Measurements from ENCODE around the gene OR10J1. TPM values are rescaled to one million over a fixed set of nuclear protein-coding genes. Genes with fewer than 3 reads are reported as not detected.
"Not testable (repeated sequence)": the region's sequence is repeated elsewhere in the genome, so short reads cannot be mapped to it uniquely, and the experiment has no call there.

OR10J1 gene
- total RNA-seq, 4 donors from 2014 or later = not detected

DNA sequence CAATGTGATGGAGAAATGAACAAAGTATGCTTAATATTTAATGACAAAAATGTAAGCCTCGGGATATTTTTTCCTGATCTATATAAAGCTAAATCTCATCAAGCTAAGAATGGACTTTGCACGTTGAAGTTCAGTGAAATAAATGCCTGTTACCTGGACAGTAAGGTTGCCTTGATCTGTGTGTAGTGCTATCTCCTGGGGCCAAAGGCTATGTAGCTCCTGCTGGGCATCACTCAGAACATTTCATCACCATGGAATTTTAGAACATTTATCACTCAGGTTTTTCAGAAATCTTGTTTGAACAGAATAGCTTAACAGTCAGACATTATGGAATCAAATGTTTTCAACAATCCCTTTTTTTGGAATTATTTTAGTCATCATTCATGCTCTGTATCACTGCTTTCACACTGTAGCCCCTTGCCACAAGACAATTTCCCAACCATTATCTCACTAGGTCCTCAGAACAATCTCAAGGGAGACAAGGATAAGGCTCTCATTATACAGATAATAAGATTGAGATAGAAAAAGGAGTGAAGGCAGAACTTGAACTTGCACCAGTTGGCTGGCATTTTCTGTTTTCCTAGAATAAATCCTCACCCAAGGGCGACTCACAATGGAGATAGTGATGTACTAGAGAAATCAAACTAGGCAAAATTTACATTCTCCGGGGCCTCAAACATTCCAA lies 3.7 kb downstream of the OR10J1 start:
- no peak for TF ChIP-seq POLR2A (IDR thresholded peaks at IDR 0.05)
- TF ChIP-seq, protein P1, sequence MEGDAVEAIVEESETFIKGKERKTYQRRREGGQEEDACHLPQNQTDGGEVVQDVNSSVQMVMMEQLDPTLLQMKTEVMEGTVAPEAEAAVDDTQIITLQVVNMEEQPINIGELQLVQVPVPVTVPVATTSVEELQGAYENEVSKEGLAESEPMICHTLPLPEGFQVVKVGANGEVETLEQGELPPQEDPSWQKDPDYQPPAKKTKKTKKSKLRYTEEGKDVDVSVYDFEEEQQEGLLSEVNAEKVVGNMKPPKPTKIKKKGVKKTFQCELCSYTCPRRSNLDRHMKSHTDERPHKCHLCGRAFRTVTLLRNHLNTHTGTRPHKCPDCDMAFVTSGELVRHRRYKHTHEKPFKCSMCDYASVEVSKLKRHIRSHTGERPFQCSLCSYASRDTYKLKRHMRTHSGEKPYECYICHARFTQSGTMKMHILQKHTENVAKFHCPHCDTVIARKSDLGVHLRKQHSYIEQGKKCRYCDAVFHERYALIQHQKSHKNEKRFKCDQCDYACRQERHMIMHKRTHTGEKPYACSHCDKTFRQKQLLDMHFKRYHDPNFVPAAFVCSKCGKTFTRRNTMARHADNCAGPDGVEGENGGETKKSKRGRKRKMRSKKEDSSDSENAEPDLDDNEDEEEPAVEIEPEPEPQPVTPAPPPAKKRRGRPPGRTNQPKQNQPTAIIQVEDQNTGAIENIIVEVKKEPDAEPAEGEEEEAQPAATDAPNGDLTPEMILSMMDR (IDR thresholded peaks at IDR 0.05) = no peak
- WGBS, 2 donors = 47 to 68% methylated on average over 4 of the region's 4 CpGs
- no peak overlapping the region for H3K4me3 ChIP-seq (ENCODE audit: low read depth, poor library complexity, severe bottlenecking)
- intact Hi-C loops (cut with DNase I; ENCODE audit: low total_unique reads) = no loop called here
- DNase-seq (ENCODE audit: low spot score in 2 of 2) = no peak

DNA sequence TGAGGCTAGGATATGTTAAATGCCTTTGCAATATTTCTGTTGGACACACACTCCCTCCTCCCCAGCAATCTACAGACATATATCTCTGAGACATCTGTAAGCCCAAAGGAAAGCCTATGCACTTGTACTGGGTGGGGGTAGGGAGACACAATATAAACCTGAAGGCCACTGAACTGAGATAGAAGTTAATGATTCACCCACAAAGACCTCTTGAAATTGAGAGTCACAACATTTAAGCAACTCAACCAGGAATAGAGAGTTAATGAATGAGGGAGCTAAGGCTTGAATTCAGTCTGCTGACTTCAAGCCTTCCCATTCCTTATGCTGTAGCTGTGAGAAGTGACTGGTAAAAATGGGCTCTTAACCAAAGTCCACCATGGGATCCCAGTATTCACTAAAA lies 5.0 kb downstream of the OR10J1 start:
- H3K4me3 ChIP-seq (ENCODE audit: low read depth, poor library complexity, severe bottlenecking) = no peak overlapping the region
- intact Hi-C loops (cut with DNase I; ENCODE audit: low total_unique reads) = no loop called here
- TF ChIP-seq, protein P1 (IDR thresholded peaks at IDR 0.05) = no peak
- no peak for TF ChIP-seq POLR2A (IDR thresholded peaks at IDR 0.05)
- no peak for DNase-seq (ENCODE audit: low spot score in 2 of 2)

DNA sequence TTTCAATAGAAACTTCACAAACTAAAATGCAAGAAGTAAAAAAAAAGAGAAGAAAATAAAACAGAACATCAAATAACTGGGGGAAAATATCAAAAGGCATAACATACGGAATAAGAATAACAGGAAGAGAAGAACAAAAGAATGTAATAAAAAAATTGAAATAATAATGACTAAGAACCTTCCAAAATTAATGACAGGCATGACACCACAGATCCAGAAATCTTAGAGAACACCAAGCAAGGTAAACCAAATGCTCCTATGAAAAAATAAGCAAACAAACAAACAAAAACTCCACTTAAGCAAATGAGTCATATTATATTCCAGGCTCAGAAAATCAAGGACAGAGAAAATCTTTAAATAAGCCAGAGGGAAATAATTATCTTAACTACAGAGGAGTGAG lies 8.7 kb downstream of the OR10J1 start:
- TF ChIP-seq, protein P1 (IDR thresholded peaks at IDR 0.05) = no peak
- TF ChIP-seq POLR2A (IDR thresholded peaks at IDR 0.05) = no peak
- DNase-seq (ENCODE audit: low spot score in 2 of 2) = no peak
- no peak overlapping the region for H3K4me3 ChIP-seq (ENCODE audit: low read depth, poor library complexity, severe bottlenecking)
- 66 to 70% methylated on average over 1 of the region's 1 CpG for WGBS, 2 donors
- intact Hi-C loops (cut with DNase I; ENCODE audit: low total_unique reads) = no loop called here

DNA sequence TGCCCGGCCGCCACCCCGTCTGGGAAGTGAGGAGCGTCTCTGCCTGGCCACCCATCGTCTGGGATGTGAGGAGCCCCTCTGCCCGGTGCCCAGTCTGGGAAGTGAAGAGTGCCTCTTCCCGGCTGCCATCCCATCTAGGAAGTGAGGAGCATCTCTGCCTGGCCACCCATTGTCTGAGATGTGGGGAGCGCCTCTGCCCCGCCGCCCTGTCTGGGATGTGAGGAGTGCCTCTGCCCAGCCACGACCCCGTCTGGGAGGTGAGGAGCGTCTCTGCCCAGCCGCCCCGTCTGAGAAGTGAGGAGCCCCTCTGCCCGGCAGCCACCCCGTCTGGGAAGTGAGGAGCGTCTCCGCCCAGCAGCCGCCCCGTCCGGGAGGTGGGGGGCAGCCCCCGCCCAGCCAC lies 10.1 kb downstream of the OR10J1 start:
- H3K4me3 ChIP-seq (ENCODE audit: low read depth, poor library complexity, severe bottlenecking); intact Hi-C loops (cut with DNase I; ENCODE audit: low total_unique reads); DNase-seq (ENCODE audit: low spot score in 2 of 2): not testable (repeated sequence)
- no CpG with 5 or more reads among the region's 23 CpGs for WGBS, 2 donors

DNA sequence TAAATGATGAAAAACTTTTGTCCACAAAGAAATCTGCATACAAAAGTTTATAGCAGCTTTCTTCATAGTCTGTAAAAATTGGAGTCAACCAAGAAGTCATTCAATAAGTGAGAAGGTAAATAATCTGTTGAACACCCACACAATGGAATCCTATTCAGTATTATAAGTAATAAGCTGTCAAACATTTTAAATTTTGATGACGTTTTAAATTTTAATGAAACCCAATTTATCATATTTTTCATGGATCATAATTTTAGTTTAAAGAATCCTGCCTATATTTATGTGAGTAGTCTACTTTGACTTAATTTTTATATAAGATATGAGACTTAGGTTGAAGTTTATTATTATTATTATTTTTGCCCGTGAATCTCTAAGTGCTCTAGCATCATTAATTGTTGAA lies 20.0 kb downstream of the OR10J1 start:
- H3K4me3 ChIP-seq (ENCODE audit: low read depth, poor library complexity, severe bottlenecking) = no peak overlapping the region
- DNase-seq (ENCODE audit: low spot score in 2 of 2) = no peak
- intact Hi-C loops (cut with DNase I; ENCODE audit: low total_unique reads) = no loop called here
- no peak for TF ChIP-seq POLR2A (IDR thresholded peaks at IDR 0.05)
- TF ChIP-seq, protein P1 (IDR thresholded peaks at IDR 0.05) = no peak
- 67 to 74% methylated on average over 2 of the region's 2 CpGs for WGBS, 2 donors

DNA sequence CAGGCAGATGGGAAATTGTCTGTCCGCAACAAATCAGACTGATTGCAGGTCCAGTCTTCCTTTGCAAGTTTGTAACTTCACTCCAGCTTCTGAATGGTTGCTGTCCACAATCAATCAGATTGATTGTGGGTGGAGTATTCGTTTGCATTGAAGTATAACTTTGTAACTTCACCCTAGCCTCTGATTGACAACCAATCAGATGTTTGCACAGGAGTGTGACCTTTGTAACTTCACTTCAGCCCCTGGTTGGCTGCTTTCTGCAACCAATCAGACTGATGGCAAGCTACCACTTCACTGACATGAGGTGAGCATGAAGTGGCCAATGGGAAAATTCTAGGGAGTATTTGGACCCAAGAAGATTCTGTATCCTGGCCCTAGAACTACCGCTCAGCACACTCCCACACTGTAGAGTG lies 25.7 kb downstream of the OR10J1 start:
- no peak for DNase-seq (ENCODE audit: low spot score in 2 of 2)
- intact Hi-C loops (cut with DNase I; ENCODE audit: low total_unique reads) = no loop called here
- TF ChIP-seq POLR2A (IDR thresholded peaks at IDR 0.05) = no peak
- TF ChIP-seq, protein P1 (IDR thresholded peaks at IDR 0.05) = no peak
- no peak overlapping the region for H3K4me3 ChIP-seq (ENCODE audit: low read depth, poor library complexity, severe bottlenecking)
- 80 to 84% methylated on average over 3 of the region's 3 CpGs for WGBS, 2 donors
